HFF-Myc (cell line): ENCODE measurements around the gene CRY1.

ENCODE experiments used
- DNase-seq: peaks from one replicate; pipeline ENCODE4 v3.0.0-alpha.2; 2011; ENCODE audit warnings: low read depth; ENCODE audit errors: extremely low read depth
- H3K4me3 ChIP-seq: replicated peaks from 2 replicates; pipeline ENCODE4 v1.5.1; 2011; ENCODE audit warnings: low read depth, mild to moderate bottlenecking, control low read depth, low read length
- TF ChIP-seq, protein P1 (sequence below): IDR thresholded peaks from 2 replicates; pipeline ENCODE4 v1.5.1; 2012; ENCODE audit warnings: mild to moderate bottlenecking, low read depth, low read length, control low read depth; ENCODE audit errors: missing control alignments

The CRY1 gene

DNA sequence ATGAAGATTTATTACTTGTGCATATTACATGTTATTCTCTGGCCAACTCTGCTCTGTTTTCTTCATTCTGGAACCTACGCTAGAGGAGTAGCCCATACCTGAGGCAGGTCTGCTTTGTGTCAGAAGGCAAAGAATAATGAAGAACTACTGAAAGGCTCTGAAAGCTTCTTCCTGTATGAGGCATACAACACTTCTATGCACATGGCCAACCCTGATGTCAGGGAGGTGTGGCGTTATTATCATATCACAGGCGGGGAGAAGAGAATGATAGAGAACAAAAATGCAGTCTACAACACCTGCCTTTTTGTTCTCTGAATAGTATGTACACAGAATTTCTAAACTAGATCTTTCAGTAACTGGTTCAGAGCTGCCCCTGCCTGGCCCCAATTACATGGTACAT lies 32.5 kb upstream of the CRY1 start:
- H3K4me3 ChIP-seq = no peak overlapping the region
- TF ChIP-seq, protein P1, sequence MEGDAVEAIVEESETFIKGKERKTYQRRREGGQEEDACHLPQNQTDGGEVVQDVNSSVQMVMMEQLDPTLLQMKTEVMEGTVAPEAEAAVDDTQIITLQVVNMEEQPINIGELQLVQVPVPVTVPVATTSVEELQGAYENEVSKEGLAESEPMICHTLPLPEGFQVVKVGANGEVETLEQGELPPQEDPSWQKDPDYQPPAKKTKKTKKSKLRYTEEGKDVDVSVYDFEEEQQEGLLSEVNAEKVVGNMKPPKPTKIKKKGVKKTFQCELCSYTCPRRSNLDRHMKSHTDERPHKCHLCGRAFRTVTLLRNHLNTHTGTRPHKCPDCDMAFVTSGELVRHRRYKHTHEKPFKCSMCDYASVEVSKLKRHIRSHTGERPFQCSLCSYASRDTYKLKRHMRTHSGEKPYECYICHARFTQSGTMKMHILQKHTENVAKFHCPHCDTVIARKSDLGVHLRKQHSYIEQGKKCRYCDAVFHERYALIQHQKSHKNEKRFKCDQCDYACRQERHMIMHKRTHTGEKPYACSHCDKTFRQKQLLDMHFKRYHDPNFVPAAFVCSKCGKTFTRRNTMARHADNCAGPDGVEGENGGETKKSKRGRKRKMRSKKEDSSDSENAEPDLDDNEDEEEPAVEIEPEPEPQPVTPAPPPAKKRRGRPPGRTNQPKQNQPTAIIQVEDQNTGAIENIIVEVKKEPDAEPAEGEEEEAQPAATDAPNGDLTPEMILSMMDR = no peak
- DNase-seq = no peak

DNA sequence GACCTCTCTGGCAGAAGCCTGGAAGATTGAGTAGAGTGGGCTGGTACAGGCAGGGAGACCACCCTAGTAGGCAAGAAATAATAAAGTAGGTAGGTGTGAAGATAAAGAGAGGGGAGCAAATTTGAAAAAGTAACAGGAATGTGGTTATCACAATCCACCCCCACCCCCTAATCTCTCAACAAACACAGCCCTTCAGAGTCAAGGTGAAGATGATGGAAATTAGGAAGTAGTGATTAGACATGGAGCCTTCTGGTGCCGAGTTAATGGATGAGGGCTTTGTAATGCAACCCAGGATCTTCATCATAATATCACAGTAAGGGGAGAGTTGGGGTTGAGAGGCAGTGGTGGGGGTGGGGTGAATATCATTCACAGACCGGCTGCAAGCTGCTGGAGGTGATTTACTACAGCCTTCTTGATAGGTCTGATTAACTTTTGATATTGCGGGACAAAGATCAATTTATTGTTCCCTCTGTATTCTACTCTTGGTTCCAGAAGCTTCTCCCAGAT lies 29.2 kb upstream of the CRY1 start:
- TF ChIP-seq, protein P1 = no peak
- H3K4me3 ChIP-seq = no peak overlapping the region
- DNase-seq = no peak

DNA sequence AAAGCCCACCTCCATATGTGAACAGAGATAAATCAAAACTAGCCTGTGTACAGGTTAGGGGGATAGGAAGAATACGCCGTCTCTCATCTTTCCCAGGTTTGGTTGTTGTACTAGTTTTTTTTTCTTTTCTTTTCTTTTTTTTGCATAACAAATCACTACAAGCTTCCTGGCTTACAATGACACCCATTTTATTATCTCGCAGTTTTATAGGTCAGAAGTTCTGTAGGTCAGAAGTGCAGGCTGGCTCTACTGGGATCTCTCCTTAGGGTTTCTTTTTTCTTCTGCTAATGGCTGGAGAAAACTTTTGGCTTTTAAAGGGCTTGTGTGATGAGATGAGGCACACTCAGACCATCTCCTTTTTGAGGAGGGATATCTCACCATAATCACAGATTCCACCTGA lies 25.7 kb upstream of the CRY1 start:
- DNase-seq = no peak
- H3K4me3 ChIP-seq = no peak overlapping the region
- TF ChIP-seq, protein P1 = no peak

DNA sequence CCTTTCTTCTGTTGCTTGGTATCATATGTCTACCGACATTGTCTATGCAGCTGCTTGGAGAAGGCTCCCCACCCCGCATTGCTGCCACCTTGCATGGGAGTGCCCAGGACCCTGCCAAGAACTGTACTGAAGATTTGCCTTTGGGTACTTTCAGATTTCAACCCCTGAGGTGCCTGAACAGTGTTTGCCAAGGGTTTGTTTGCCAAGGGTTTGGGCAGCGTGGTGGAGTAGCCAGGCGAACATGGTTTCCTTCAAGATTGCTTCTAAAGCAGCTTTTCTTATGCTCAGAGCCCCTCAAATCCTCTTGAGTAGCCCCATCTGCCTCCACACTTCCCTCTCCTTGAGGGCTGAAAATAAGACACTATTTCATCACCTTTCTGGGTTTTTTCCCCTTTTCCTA lies 25.3 kb upstream of the CRY1 start:
- no peak for DNase-seq
- H3K4me3 ChIP-seq = no peak overlapping the region
- TF ChIP-seq, protein P1 = no peak

DNA sequence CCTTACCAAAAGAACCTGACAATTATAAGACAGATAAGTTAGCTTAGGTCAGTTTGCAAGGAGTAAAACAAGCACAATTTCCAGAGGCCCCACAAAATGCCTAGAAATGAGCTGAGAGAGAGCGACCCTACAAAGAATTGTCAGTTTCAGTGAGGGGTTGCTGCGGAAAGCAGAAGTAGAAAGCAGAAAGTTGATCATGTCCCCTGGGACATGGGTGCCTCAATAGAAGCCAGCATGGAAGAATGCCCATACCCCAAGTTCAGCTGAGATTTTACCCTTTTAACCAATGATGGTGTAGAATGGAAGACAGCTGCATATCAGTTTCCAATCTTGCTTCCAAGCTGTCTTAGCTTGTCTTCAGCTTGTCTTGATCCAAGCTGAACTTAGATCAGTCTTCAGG lies 21.8 kb upstream of the CRY1 start:
- DNase-seq = no peak
- TF ChIP-seq, protein P1 = no peak
- no peak overlapping the region for H3K4me3 ChIP-seq

DNA sequence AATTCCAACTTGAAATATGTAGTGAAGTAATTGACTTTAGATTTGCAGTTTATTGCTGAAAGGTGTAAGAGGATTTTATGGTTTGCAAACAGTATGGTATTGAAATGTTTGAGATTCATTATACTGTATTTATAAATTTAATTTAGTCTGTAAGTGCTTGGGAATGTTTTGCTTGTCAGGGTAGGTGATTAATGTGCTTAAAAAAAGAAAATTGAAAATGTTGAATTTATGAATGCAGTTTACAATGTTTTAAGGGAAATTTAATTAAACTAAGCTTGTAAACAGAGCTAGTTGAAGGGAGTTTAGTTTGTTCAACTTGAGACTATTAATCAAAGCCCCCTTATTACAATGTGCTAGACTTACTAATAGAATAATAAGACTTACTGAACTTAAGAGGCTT lies 18.0 kb upstream of the CRY1 start:
- no peak for DNase-seq
- no peak overlapping the region for H3K4me3 ChIP-seq
- TF ChIP-seq, protein P1 = no peak
